Activated naive CD8-positive, alpha-beta T cell treated with anti-CD3 and anti-CD28 coated beads for 36 hours (primary cell): ENCODE data around the gene RBM25. TPM values are rescaled to one million over a fixed set of nuclear protein-coding genes. Genes with fewer than 3 reads are reported as not detected.

Experiments used
- DNase-seq: peaks from one replicate; pipeline ENCODE4 v3.0.0; 2021
- H3K27ac Mint-ChIP-seq: one replicate; pipeline ENCODE4 v1.8.0; 2022; ENCODE audit warnings: mild to moderate bottlenecking, moderate library complexity, mixed read lengths
- H3K27me3 Mint-ChIP-seq: one replicate; pipeline ENCODE4 v1.8.0; 2022; ENCODE audit warnings: mild to moderate bottlenecking, mixed read lengths
- H3K36me3 Mint-ChIP-seq: one replicate; pipeline ENCODE4 v1.8.0; 2021; ENCODE audit warnings: mild to moderate bottlenecking, mixed read lengths
- H3K4me1 Mint-ChIP-seq: one replicate; pipeline ENCODE4 v1.8.0; 2021; ENCODE audit warnings: mixed read lengths
- H3K4me3 Mint-ChIP-seq: one replicate; pipeline ENCODE4 v1.8.0; 2022; ENCODE audit warnings: mild to moderate bottlenecking, moderate library complexity, mixed read lengths
- H3K9me3 Mint-ChIP-seq: one replicate; pipeline ENCODE4 v1.8.0; 2022; ENCODE audit warnings: mixed read lengths
- total RNA-seq, 2 experiments: library from RNA; stranded (reverse); gene quantifications; one replicate each; pipeline ENCODE4 v1.2.3, GENCODE V29; 2021

Gene RBM25
- total RNA-seq, 2 experiments from 2014 or later: 102 to 108 TPM

DNA sequence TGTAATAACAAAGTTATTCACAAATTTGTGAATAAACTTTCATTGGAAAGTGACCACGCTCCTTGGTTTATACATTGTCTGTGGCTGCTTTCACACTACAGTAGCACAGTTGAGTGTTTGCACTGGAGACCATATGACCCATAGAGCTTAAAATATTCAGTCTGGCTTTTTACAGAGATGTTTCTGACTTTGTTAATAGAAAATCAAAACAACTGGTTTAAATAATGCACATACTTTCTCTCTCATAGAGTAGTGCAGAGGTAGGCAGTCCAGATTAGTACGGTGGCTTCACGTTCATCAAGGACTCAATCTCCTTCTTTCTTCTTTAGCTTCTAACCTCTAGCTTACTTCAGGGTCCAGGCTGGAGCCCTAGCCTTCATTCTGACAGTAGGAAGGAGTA is 114.2 kb downstream of the RBM25 start:
- Mint-ChIP-seq H3K36me3 (peaks cover 15% of the 10 kb centered on the region), H3K4me3 (no peak overlapping the region), H3K4me1 (peaks cover 10% of the 10 kb centered on the region), H3K9me3 (no peaks in the 10 kb centered on the region), H3K27me3 (no peaks in the 10 kb centered on the region), H3K27ac (no peak overlapping the region)
- no peak for DNase-seq

GRCh38 chr14:73173092-73173735 is 114.9 kb downstream of the RBM25 start:
- peaks cover 15% of the 10 kb centered on the region for H3K36me3 Mint-ChIP-seq
- H3K4me3 Mint-ChIP-seq: no peak overlapping the region
- H3K4me1 Mint-ChIP-seq: peaks cover 11% of the 10 kb centered on the region
- no peaks in the 10 kb centered on the region for H3K9me3 Mint-ChIP-seq
- no peaks in the 10 kb centered on the region for H3K27me3 Mint-ChIP-seq
- H3K27ac Mint-ChIP-seq: no peak overlapping the region
- no peak for DNase-seq

Other genes with a start within 250 kb of the RBM25 start
- gene DPF3, start 164.4 kb upstream of the RBM25 start, total RNA-seq: 1 to 10 TPM; 1.1 to 1.3 TPM
- 10 to 100 TPM; 25.5 to 31.8 TPM for gene DCAF4, start 132.1 kb upstream of the RBM25 start, total RNA-seq
- 1 to 10 TPM; 7.6 to 7.9 TPM for gene ZFYVE1, start 31.4 kb upstream of the RBM25 start, total RNA-seq
- 10 to 100 TPM; 23.5 to 23.7 TPM for gene PSEN1, start 78.0 kb downstream of the RBM25 start, total RNA-seq
- under 1 TPM; 0.10 to 0.36 TPM for gene PAPLN, start 179.0 kb downstream of the RBM25 start, total RNA-seq